Measurements from ENCODE around the gene HPS5.

Gene HPS5

GRCh38 chr11:18319914-18320313, 2.0 kb downstream of the HPS5 start:
- no peak for DNase-seq

DNA sequence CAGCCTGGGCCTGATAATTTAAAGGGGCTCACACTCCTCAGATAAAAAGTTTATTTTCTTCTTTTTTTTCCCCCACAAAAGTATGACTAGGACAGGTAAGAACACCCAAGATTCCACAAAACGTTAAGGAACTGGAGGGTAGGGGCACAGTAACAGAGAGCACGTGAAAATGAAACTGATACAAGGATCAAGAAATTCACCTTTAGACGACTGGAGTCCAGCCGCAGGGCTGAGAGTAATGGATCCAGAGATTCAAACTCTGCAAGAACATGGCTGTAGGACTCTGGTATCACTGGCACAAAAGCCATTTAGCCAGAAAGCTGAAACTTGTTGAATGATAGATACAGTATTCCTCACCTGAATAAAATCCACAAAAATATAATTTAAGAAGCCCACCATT, 4.4 kb downstream of the HPS5 start:
- DNase-seq, result no peak

DNA sequence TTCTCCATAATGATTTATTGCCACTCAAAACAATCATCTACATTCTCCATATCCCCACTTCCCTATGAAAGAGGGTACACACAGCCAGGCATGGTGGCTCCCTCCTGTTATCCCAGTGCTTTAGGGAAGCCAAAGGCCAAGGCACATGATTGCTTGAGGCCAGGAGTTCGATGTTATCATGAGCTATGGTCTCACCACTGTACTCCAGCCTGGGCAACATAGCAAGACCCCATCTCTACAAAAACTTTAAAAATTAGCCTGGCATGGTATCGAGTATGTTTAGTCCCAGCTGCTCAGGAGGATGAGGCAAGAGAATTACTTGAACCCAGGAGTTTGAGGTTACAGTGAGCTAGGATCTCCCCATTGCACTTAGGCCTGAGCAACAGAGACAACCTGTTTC, 6.0 kb downstream of the HPS5 start:
- DNase-seq, result no peak

DNA sequence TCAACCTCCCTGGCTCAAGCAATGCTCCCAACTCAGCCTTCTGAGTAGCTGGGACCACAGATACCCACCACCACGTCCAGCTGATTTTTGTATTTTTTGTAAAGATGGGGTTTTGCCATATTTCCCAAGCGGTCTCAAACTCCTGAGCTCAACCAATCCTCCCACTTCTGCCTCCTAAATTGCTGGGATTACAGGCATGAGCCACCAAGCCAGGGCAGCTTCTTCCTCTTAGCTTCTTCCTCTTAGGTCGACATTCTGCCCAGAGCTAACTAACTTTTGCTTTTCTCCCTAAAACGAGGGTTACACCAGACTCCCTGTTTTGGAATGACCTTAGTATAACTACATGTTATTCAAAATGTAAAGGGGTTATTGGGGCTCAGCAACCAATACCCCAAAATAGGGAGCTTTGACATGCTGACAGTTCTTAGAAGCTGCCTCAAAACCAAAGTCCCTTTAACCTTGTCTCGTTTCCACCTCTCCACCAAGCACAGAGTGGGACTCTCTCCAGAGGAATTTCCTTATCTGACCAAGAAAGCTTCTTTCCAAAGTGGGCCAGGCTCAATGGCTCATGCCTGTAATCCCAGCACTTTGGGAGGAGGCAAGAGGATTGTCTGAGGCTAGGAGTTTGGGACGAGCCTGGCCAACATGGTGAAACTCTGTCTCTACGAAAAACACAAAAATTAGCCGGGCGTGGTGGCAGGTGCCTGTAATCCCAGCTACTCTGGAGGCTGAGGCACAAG, 7.0 kb downstream of the HPS5 start:
- no peak for DNase-seq

GRCh38 chr11:18313965-18314763, 7.8 kb downstream of the HPS5 start:
- DNase-seq, result no peak

GRCh38 chr11:18312663-18313420, 9.1 kb downstream of the HPS5 start:
- no peak for DNase-seq

GRCh38 chr11:18312012-18312411, 9.9 kb downstream of the HPS5 start:
- no peak for DNase-seq

- DNase-seq, result no peak
Measured at GRCh38 chr11:18310800-18311340, 11.1 kb downstream of the HPS5 start.

DNA sequence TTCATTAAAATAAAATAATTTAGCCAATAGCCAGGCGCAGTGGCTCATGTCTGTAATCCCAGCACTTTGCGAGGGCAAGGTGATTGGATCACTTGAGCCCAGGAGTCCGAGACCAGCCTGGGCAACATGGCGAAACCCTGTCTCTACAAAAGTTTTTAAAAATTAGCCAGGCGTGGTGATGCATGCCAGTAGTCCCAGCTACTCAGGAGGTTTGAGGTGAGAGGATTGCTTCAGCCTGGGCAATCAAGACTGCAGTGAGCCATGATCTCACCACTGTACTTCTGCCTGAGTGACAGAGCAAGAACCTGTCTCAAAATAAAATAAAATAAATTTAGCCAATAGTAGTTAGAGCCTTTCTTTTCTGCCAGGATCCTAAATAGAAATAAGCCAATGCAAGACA, 12.2 kb downstream of the HPS5 start:
- DNase-seq, result no peak

DNA sequence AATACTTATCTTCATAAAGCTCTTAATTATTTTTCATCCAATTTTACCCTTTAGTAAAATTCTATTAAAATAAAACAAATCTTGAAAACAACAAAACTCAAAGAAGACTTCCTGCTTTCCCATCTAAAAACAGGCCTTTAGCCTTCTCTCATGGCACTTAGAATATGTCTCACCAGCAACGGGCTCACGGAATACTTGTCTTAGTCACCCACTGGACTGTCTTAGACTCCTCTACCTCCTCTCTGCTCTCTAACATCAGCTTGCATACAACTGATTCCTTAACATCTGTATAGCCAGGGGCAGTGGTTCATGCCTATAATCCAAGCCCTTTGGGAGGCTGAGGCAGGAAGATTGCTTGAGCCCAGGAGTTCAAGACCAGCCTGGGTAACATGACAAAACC, 13.7 kb downstream of the HPS5 start:
- no peak for DNase-seq

- DNase-seq, result no peak
Measured at GRCh38 chr11:18307461-18308139, 14.3 kb downstream of the HPS5 start.

GRCh38 chr11:18304745-18305144, 17.2 kb downstream of the HPS5 start:
- no peak for DNase-seq

- no peak for DNase-seq
Measured at GRCh38 chr11:18299721-18300120, 22.2 kb downstream of the HPS5 start.

- DNase-seq, result no peak
Measured at GRCh38 chr11:18295316-18295715, 26.6 kb downstream of the HPS5 start.

- DNase-seq, result no peak
Measured at GRCh38 chr11:18294862-18295261, 27.1 kb downstream of the HPS5 start.

- no peak for DNase-seq
Measured at GRCh38 chr11:18288911-18289310, 33.0 kb downstream of the HPS5 start.

DNA sequence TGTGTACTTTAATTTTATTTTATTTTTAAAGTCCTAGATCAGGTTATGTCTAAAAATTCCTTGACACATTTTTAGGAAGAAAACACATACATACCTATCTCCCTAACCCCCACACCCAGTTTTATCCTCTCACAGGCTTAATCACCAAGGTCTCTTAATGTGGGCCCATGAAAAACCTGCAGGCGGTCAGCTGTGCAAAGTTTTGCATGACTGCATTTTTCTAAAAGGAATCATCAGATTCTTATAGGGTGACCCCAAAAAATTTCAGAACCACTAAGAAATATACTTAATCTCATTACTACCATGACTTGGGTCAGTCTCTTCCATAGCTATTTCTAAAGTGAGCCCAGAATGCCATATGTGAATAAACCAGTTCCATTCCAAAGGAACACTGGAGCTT, 36.1 kb downstream of the HPS5 start:
- DNase-seq, result no peak

DNA sequence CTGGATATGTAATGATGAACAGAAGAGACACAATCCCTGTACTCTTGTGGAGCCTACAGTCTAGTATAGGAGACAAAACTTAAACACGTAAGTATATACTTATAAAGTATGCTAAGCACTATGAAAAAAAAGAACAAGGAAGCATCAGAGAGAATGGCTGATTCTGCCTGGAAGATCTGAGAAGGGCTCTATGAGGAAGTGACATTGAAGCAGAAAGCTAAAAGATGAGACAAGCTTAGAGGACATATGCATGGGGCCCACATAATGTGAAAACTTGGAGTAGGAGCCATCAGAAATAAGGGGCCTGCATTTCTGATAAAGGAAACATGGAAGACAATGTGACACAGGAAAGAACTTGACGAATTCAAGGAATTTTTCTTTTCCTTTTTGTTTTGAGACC, 39.3 kb downstream of the HPS5 start:
- no peak for DNase-seq

- no peak for DNase-seq
Measured at GRCh38 chr11:18280438-18281045, 41.4 kb downstream of the HPS5 start.

DNA sequence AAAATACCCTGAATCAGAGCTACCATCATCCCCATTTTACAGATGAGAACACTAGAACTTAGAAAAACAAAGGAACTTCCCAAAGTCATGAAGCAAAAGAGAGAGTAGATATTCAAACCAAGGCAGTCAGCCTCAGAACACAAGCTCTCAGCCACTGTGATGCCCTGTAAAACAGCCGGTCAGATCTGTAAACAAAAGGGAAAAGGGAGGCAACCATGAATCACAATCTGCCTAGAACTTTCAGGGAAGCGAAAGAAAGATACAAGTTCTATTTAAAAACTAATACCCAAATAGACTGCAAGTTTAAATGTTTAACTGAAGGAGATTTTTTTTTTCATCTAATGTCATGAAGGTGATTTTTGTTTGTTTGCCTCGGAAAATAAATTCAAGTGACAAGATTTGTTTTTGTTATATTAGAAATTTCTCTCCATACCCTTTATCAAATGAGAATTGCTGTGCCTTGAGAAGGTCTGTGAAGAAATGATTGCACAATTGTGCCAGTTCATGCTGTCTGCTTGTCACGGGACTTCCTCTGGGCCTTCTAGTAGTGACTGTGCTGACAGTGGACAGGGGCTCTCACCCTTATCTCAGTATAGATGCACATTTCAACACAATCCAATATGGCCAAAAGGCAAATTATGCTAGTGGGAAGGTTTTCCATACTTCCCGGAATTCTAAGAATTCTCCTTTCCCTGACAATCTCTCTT, 44.2 kb downstream of the HPS5 start:
- DNase-seq, result no peak

GRCh38 chr11:18271206-18271605, 50.7 kb downstream of the HPS5 start:
- DNase-seq, result no peak

DNA sequence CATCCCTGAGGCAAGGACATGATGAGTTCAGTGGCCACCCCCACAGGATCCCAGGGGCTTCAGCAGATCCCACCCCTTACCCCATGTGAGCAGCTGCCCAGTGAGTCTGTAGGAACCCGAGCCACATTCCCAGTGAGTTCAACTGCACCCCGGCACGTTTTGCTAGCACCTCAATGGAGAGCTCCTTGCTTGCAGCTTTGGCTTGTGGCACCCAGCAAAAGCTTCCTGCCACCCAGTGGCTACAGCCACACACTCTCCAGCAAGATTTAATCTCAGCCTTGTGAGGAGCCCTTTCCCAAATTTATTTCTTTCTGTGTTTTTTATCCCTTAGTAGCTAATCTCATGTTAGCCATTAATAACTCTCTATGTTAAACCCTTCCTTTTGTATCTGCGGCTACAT, 51.8 kb downstream of the HPS5 start:
- DNase-seq, result no peak

All from activated T-cell treated with anti-CD3 and anti-CD28 coated beads, Interleukin-2, amount 50 U/mL, for 48 hours (primary cell).